HG03066 (cell line): ENCODE measurements around the gene CASP9.

Experiments
- ATAC-seq: cut with Tn5 transposase; IDR thresholded peaks from one replicate; pipeline ENCODE4 v1.9.1; 2021; ENCODE audit warnings: low read depth; ENCODE audit not compliant: unreplicated experiment

Gene CASP9

DNA sequence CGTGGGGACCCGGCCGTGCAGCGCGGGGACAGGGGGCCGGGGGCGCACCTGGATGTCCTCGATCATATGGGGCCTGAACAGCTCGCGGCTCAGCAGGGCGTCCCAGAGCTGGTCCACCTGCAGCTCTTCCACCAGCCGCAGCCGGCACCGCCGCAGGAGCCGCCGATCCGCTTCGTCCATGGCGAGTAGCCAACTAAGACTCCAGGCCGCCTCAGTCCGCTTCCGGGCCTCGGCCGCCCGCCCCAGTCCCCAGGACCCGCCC, at the start of gene CASP9:
CASP9 (minus strand) TSS at position 195 of the 262 bp plus-strand sequence; CDS start at position 180, 15 bp downstream.
- peak; percentile 1 for ATAC-seq

DNA sequence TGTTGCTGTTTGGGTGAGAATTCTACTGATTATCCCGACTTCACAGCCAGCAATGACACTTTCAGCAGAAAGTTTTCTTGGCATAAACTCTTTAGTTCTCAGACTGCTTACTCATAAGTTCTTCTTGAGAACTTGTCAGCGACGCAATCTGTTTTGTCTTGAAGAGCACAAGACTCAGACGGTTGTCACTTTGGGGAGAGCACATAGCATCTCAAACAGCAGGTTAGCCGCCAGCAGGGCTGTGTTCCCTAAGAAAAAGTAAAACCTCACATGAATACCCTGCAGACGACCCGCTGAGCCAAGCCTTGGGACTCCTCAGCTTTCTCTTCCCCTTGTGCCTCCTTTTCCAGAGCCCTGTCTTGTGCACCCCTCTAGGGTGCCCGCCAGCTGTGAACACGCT, 49.5 kb upstream of the CASP9 start:
- no peak for ATAC-seq

DNA sequence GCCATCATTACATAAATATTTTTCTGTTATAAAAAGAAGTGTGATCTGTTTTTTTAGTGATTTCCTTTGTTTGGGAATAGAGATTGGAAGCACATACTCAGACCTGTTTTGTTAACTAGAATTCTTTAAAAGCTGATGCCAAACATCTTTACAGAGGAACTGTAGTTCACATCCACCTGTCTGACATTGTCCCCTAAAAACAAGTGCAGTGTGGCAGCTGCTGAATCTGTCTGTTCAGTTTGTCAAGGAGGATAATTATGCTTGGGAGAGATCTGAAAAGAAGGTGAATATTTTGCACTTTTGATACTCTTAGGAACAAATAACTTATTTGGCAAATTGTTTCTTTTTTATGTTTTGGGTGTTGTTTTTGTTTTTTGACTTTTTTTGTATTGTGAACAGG, 47.3 kb upstream of the CASP9 start:
- ATAC-seq = no peak

DNA sequence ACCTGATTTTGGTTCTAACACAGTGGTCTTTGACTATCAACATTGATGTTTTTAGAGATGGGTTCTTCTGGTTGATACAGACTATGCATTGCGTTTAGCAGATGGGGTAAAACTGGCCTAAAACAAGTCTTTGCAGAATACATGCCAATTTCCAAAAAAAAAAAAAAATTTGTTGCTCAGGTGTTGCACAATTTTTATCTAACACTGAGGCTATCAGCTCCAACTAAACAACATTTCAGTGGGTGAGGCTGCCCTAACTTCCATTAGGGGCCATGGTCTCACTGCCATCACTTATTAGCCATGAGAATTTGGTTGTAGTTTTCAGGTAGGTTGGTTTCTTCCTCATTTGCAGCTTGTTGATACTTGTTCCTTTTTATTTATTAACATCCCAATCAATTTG, 46.8 kb upstream of the CASP9 start:
- ATAC-seq = no peak

DNA sequence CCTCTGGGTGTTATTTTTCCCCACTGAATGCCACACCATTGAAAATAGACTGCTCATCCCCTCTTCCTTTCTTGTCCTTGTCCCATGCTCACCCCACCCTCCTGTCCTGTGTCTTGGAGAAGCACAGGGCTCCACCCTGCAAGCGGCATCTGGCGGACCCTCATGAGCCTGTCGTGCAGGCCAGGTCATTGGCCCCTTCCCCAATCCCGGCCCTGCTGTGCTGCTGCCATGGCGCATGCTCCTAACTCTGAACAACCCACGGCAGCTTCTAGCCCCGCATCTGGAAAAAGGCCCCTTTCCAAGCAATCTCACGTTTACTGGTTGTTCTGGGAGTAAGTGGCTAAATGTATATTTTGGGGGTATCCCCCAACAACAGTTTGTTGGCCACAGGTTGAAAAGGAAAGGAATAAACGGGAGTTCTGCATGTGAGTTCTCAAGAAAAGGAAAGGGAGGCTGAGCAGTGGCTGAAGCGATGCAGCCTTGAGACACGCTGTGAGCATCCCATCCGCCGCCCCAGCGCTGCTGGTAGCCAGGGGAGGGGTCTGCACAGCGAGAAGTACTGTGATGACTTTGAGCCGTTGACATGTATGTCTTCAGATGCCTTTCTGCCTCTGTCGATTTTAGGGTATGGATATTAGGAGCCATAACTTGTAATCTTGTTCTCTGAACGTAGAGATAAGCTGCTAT, 44.5 kb upstream of the CASP9 start:
- ATAC-seq = no peak

DNA sequence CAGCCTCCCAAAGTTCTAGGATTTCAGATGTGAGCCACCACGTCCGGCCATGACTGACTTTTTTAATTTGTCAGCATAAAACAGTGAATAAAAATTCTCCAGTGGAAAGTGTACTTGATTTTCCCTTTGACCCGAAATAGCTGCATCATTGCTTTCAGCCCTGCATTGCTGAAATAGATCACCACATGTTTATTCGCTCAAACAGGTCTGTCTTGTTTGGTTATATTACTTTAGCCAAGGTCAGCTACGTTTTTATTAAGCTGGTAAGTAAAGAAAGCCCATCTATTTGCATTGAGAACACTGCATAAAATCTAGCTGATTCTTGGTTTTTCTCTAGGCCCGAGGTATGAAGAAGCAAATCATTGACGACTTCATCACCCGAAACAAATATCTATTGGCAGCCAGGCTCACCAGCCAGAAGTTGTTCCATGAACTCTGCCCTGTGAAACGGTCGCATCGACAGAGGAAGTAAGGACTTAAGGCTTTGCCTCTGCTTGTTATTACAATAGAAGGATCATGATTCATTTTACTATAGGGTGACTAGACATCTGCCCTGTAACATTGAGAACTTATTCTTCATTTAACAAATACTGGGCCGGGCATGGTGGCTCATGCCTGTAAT, 35.3 kb upstream of the CASP9 start:
- no peak for ATAC-seq

DNA sequence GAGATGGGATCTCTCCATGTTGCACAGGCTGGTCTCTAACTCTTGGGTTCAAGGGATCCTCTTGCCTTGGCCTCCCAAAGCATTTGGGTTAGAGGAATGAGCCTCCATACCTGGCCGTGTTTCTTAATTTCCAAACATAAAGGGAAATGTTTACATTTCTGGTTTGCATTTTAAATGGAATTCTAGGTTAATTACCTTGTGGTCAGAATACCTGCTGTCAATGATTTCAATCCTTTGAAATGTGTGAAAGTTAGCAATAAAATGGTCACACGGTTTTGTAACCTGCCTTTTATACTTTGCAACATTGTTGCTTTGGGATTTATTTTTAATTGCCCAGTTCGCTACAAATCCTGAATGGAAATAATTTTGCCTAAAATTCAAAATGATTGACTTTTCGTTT, 34.5 kb upstream of the CASP9 start:
- ATAC-seq = no peak

DNA sequence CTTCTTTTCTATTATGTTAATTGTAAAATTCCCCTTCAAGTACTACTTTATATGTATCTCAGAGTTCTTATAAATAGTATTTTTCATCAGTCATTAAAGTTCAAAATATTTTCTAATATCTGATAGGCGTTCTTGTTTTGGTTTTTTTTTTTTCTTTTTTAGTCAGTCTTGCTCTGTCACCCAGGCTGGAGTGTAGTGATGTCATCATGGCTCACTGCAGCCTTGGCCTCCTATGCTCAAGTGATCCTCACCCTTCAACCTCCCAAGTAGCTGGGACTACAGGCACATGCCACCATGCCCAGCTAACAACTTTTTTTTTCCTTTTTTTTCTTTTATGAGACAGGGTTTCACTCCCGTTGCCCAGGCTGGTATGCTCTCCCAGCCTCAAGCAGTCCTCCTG, 33.6 kb upstream of the CASP9 start:
- no peak for ATAC-seq

DNA sequence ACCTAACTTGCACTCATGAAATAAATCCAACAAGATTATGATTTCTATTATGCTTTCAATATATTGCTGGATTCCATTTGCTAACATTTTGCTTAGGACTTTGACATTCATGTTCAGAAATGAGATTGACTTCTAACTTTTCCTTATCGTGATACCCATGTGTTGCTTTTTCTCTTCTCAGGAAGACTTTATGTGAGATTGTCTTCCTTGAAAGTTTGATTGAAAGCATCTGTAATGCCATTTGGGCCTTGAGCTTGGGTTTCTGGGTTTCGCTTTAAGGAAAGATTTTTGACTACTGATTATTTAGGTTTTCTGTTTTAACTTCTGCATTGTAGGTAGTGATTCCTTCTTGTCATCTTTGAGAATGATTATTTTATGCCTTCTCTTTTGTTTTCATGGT, 33.0 kb upstream of the CASP9 start:
- ATAC-seq = no peak

DNA sequence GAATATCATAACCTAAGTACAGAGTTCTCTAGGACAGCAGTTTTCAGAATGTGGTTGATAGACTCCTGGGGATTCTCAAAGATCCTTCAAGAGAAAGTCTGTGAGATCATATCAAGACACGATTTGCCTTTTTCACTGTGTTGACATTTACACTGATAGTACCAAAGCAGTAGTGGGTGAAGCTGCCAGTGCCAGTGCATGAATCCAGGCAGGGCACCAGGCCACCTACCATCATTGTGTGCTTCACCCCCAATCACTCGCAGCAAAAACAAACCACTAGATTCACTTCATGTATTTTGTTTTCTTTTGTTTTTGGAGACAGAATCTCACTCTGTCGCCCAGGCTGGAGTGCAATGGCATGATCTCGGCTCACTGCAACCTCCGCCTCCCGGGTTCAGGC, 26.6 kb upstream of the CASP9 start:
- ATAC-seq = no peak

DNA sequence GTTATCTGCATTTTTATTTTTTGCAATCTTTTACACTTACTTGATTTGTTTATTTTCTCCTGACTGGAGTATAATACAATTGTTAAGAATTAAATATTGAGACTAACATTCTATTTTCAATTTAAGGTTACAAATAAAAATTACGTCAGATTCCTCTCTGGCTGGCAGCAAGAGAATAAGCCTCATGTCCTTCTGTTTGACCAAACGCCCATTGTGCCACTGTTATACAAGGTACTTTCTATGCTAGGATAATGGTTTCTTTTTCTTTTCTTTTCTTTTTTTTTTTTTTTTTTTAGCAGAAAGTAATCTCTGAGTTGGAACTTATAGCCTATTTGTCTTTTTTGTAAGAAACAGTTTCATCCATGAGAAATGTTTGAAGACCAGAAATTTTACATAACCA, 22.6 kb upstream of the CASP9 start:
- no peak for ATAC-seq

DNA sequence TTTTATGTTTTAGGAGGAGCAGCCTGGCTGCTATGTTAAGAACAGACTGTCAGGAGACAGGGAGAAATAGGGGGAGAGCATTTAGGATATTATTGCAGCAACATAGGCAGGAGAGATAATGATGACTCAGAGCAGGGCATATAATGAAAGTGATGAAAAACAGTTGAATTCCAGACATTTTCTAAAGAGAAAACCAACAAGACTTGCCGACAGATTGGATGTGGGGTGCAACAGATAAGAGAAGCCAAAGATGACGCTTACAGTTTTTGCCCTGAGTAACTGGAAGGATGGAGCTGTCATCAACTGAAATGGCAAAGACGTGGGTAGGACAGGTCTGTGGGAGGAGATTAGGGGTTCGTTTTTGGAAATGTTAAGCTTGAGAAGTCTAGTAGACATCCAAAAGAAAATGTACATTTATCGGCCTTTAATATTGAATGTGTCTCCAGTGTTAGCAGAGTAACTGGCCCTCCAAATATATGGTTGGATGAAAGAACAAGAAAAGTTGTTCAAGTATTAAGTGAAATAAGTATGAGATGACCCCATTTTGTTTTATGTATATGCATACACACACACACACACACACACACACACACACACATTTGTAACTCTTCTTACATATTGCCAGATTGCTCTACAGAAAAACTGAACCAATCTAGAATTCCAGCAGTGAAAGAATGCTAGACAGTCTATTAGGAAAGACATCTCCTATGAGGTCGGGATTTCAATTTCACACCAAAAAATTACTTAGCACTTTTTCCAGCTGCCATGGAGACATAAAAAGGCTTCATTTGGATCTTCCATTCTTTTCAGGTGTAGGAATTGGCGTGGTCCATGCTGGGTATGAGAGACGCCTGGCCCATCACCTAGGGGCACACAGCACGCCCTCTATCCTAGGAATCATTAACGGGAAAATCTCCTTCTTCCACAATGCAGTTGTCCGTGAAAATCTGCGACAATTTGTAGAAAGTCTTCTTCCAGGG, 19.9 kb upstream of the CASP9 start:
- ATAC-seq = no peak

DNA sequence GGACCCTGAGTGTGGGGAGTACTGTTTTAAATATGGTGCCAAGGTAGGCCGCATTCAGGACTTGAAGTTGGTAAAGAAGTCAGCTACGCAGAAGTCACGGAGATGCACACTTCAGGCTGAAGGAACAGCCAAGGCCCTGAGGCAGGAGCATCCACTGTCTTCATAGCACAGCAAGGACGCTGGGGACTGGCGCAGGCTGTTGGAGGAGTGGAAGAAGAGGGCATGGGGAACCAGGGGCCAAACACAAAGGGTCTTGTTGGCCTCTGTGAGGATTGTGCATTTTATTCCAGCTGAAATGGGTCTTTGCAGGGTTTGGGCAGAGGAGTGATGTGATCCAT, 19.2 kb upstream of the CASP9 start:
- ATAC-seq = no peak

DNA sequence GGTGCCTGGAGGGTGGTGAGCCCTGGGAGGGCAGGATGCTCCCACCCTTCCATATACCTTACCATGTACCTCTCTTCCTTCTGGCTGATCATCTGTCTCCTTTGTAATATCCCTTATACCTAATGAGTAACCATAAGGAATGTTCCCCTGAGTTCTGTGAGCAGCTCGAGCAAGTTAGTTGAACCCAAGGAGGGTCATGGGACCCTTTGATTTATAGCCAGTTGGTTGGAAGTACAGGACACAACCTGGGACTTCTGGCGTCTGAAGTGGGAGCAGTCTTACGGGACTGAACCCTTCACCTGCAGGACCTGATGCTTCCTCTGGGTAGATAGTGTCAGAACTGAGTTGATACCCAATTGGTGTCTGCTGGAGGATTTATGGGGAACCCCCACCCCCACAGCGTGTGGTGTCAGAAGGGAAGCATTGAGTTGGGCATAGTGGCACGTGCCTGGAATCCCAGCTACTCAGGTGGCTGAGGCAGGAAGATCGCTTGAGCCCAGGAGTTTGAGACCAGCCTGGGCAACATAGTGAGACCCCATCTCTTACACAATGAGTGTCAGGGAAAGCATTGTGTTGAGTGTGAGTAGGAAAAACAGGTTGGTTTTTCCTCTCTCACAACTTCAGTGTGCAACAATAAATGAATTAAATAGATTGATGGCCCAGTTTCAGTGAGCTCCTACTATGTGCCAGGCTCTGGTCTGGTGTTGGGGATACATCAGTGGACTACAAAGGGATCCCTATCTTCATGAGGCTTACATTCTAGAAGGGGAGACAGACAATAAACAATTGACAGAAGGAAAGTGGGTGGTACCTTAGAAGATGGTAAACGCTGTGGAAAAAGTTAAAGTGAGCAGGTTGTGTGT, 18.6 kb upstream of the CASP9 start:
- no peak for ATAC-seq

DNA sequence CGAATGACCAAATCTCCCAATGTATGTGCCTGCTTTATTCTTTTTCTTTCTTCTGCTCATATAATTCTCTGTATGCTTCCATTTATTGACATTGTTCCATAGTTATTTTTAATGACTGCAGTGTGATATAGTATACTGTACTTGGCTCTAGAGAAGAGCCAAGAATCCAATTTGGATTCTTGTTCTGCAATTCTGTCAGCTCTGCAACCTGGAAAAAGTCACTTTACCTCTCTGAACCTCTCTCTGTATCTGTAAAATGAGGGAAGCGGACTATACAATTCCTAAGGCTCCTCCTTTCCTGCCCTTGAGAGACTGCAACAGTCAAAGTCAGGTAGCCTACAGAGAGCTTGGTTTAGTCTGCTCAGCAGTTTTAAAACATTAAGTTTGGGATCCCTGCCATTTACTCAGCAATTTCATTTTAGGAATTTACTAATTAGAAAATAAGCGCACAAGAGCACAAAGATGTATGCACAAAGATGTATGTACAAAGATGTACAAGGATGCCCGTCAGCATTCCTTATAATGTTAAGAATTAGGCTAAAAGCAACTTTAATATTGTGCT, 17.3 kb upstream of the CASP9 start:
- no peak for ATAC-seq

DNA sequence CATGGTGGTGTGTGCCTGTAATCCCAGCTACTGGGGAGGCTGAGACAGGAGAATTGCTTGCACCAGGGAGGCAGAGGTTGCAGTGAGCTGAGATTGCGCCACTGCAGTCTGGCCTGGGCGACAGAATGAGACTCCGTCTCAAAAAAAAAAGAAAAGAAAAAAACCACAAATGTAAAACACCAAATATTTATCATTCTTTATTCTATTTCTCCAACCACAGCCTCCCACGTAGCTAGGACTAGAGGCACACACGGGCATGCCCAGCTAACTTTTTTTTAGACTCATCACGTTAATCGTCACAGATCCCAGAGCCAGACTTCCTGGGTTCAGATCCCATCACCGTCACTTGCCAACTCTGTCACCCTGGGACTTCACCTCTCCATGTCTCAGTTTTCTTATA, 16.2 kb upstream of the CASP9 start:
- no peak for ATAC-seq

DNA sequence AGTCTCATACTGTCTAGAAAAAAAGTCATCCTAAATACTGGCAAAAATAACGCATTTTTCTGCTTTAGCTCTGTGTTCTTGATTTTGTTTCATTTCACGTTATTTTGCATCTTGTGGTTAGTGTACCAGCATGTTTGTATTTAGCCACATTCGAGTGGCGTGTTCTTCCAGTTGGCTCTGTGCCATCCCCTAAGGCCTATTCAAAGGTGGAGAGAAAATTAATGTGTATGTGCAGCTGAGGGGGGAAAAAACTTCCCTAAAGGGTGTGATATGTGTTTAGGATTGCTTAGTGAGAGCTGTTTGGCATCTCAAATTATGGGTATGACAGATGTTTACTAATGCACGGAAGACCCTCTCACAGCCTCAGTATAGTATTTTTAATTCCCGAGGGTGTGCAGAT, 14.8 kb upstream of the CASP9 start:
- no peak for ATAC-seq

DNA sequence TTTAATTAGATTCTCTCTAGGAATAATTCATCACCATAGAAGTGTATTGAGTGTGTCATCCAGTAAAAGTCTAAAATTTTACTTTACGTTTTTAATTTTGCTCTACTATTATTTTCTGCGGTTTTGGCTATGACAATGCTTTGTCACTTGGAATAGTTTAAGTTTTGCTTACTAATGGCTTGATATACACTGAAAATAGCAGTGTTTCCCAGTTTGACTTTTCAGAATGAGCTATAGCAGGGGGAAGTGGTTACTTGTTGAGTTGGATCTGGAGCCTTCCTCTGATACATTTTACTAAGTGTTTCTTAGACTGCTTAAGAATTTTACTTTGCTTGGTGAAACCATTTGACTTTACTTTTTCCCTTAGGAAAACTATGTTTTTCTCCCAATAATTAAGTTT, 7.7 kb upstream of the CASP9 start:
- no peak for ATAC-seq

DNA sequence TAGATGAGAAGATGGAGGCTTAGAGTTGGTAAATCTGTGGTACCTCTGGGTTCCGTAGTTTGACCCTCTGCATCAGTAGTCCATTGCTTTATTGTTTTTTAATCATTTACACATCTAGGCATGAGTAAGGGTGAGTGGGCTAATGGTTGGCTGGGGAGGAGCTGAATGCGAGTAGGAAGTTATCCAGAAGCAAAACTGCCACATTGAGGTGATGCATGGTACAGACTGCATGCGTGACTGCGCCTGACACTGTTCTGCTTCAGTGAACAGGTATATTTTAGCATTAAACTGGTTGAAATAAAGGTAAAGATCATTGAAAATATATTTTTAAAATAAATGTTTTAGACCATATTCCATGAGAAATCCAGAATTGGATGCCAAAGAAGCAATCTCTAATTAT, 7.0 kb upstream of the CASP9 start:
- no peak for ATAC-seq

DNA sequence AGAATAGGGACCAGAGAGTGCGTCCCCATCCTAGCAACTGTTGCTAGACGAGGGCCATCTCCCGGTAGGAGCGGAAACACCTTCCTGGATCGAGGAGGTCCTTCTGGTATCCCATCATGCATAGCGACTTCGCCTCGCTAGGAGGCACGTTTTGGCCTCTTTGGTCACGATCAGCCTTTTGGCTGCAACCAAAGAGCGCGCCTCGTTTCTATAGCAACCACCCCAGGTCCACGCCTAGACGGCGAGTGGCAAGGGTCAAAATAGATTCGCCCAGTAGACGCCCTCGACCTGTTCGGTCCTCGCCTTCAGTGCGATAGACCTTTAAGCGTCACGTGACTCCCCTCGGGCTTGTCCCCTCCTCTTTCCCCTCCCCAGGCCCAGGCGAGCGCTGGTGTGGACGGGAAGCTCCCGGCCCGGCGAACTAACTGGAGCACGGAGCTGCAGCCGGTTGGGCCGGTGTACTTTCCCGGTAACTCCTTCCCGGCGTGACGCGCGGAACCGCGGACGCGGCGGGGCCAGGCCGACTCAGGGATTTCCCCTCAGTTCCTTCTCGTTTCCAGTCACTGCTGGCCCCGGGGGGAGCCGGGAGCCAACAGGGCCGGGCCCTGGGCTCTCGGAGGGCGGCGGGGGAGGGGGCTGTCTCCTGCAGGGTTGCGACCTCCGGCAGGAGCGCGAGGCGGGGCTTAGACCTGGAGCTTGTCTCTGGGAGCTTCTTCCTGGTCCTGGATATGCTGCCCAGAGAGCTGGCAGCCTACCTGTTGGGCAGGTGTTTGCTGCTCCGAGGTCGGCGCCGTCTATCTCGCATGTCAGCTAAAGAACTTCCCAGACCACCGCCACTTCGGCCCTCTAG, 2.7 kb upstream of the CASP9 start, which contains the start of gene DNAJC16:
DNAJC16 (plus strand) TSS at position 359 of the 850 bp plus-strand sequence. CDS start 2,258 bp downstream, outside the sequence.
- peak; percentile 51 for ATAC-seq
